CD4-positive, alpha-beta T cell treated with Interferon alpha-2 for 1 hour (primary cell): ENCODE data around the gene SERPINA4.
"Not testable (repeated sequence)": the region's sequence is repeated elsewhere in the genome, so short reads cannot be mapped to it uniquely, and the experiment has no call there.

Experiments
- DNase-seq, 2 donors: peaks; one replicate each; pipeline ENCODE4 v3.0.0-alpha.2; 2020 to 2022

SERPINA4 gene

DNA sequence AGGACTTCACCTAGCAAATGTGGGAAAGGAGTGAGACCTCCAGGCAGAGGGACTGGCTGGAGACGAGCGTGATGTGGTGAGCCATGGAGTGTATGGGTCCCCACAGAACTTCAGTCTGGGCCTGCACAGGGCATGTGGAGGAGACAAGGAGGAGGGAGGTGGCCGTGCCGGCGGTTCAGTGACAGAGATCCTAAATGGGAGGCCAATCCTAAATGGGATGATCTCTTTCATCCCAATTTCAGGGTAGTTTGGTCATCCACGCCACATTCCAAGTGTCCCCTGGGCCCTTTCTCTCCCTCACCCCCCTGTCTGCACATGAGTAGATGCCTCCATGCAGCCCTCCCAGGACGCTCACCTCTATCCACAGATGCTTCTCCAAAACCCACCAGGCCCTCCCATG lies 33.2 kb downstream of the SERPINA4 start:
- no peak for DNase-seq

DNA sequence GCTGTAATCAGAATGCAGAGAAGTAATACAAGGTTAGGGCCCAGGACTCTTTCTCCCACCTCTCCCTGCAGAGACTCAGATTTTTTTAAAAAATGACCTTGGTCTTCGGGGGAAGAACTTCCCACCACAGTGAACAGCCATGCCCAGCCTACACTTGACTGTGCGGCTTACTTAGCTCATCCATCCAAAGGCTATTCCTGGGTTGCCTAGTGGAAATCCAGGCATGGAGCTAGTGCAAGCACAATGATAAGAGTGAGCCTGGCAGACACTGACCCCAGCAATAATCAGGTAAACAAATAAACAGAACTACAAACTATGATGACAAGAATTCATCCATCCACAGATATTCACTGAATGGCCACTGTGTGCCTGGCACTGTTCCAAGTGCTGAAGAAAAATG lies 34.7 kb downstream of the SERPINA4 start:
- DNase-seq = no peak

DNA sequence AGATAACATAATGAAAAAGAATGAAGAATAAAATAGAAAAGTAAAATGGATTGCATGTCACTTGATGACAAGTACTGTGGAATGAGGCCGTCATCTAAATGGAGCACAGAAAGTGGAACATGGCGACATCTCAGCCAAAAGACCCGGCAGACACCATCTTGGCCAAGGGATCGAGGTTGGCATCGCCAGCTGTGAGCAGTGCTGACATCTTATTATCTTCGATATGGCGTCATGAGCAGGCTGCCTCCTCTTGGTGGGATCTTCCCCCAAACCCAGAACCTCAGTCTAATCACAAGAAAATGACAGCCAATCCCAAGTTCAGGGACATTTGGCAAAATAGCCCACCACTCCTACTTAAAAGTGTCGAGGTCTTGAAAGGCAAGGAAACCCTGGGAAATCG lies 35.1 kb downstream of the SERPINA4 start:
- DNase-seq = no peak

DNA sequence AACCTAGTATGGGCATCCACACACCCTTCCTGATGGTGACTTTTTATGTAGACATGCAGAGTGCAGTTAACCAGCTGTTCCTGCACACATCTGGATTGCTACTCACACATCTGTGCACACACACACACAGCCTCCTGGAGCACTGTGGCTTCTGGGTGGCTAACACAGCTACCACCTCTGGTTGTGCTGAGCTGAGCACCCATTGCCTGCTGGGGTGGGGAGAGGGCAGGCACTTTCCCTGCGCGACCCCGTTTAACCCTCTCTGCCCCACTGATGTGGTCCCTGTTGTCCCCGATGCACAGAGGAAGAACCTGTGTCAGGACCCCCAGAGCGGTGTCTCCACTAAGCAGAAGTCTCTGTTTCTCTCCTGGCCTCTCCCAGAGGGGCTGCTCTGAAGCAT lies 36.5 kb downstream of the SERPINA4 start:
- DNase-seq = no peak

DNA sequence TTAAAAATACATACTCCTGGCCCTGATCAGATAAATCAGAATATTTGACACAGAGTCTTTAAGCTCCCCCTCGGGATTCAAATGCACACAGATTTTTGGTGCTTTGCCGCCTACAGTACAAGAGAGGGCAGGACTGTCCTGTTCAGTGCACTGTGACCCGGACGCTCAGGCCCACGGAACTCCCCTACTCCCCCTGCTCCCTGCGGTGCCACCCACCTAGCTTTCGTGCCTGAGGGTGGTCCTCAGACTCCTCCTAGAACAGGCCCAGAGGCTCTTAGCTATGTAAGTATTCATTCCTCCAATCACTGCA lies 37.2 kb downstream of the SERPINA4 start:
- no peak for DNase-seq

DNA sequence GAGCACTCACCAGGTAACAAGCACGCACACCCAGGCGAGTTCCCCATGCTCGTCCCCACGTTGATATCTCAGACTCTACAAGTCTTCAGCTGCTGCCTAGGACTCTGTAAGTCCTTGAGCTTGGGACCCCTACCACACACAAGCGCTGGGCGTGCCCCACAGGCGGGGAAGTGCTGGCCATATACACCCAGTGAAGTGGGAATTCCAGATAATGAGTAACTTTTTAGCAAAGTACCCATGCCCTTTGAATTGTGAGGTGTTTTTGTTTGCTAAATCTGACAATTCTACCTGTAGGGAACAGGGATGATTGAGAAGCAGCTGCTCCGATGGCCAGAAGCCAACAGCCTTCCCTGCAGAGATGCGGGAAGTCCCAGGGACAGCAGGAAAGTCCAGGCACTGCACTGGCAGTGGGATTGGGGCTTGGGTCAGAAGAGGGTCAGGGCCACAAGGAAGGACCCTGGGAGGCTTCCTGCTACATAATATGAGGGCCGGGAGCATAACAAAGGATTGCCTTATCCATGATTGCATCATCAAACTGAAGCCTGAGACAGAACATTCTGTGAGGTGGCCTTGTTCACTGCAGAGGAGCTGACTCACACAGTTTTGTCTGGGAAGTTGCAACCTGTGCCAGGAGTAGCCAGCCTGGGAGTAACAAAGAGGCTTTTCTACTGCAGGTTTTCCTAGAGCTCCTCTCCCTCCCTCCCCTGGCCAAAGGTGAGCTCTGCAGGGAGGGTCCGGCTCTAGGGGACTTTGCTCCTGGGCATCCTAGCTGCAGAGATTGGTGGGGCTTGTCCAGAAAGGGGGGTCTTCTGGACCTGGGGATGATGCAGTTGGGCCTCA lies 37.8 kb downstream of the SERPINA4 start:
- no peak for DNase-seq

DNA sequence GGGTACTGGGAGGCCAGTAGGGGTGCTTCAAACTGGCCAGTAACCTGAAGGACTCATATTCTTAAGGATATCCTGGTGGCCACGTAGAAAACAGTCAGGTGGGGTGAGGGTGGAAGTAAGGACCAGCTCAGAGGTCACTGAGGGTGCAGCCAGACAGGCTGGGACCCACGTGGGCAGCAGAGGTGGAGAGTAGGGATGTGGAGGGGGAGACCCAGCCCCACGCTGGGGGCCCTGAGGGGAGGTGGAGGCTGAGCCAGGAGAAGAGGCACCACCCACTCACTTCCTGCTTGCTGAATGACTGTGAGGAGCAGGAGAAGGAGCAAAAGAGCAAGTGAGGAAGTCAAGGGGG lies 38.4 kb downstream of the SERPINA4 start:
- no peak for DNase-seq

DNA sequence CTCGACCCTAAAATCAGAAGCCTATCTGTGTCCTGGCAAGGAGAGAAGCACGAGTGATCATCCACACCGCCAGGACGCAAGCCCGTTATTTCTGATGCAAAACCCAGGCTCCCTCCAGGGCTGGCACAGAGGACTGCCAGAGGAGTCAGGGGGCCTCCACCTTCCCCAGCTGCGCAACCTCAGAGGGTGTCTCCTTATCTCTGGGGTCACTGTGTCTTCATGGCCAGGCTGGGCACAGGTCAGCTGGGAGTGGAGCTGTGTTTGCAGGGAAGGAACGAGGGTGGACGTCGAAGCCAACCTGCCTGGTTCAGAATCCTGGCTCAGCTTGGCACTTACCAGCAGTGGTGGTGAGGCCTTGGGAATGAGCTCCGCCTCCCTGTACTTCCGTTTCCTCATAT lies 38.9 kb downstream of the SERPINA4 start:
- DNase-seq = no peak

DNA sequence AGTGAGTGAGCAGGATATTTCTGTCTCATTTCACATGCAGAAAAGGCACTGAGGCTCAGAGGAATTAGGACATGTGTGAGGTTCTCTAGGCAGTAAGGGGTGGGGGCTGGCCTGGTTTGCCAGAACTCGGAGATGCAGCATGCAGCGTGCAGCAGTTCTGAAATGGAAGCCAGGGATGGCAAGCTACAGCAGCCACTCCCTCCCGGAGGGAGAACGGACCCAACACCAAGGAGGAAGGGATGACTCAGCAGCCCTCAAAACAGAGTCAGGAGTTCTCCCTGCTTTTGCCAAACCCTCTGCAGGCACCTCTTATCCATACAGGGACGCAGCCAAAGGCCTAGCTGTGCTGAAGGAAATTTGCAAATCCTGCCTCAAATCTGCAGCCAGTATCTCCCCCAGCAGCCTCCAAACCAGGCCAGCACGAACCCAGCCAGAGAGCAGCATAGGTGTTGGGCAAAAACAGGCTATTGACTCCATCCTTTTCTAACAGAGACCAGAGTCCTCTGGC lies 40.7 kb downstream of the SERPINA4 start:
- DNase-seq = no peak

DNA sequence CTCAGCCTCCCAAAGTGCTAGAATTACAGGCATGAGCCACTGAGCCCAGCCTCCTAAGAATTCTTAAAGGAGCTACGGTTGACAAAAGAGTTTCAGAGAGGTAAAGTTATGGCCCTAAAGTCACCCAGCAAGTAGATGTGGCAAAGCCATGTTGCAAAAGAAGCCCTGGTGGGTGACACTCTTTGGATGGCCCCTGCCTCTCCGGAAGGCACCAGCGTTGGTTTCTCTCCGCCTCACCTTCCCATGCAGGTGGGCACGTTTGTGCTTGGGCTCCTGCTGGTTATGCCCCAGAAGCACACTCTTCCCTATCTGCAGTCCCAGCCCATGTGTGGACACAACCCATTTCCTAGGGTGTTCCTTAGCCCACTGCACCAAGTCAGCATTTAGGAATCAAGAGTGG lies 41.5 kb downstream of the SERPINA4 start:
- no peak for DNase-seq

DNA sequence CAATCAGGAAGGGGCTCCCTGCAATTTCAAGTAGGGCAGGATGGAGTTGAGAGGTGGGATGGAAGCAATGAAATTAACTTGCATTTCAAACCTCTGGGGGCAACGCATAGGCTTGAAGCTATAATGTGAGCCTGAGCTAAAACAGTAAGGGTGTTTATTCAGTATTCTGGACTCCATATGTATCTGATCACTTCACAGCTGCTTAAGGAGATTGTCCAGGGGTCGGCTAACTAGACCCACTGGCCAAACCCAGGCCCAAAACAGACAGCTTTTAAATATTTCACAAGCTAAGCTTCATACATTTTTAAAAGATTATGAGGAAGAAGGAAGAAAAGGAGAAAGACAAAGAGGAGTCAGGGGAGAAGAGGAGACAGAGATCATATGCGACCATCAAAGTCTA lies 44.1 kb downstream of the SERPINA4 start:
- DNase-seq = no peak

DNA sequence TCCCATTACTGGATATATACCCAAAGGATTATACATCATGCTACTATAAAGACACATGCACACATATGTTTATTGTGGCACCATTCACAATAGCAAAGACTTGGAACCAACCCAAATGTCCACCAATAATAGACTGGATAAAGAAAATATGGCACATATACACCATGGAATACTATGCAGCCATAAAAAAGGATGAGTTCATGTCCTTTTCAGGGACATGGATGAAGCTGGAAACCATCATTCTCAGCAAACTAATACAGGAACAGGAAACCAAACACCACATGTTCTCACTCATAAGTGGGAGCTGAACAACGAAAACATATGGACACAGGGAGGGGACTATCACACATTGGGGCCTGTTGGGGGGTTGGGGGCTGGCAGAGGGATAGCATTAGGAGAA lies 47.7 kb downstream of the SERPINA4 start:
- not testable (repeated sequence) for DNase-seq

DNA sequence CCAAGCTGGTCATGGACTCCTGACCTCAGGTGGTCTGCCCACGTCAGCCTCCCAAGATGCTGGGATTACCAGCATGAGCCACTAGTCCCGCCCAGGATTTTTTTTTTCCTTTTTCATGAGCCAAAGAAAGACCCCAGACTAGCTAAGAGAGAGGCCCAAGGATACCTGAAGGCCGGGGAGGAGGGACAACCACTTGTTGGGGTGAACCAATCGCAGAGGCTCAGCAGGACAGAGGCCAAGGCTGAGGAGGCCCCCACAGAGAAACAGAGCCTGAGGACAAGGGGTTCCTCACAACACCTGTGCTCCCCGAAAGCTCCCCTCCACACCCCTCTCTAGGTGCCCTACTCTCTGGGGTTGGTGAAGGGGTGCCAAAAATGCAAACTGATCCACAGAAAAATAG lies 49.9 kb downstream of the SERPINA4 start:
- DNase-seq = no peak

DNA sequence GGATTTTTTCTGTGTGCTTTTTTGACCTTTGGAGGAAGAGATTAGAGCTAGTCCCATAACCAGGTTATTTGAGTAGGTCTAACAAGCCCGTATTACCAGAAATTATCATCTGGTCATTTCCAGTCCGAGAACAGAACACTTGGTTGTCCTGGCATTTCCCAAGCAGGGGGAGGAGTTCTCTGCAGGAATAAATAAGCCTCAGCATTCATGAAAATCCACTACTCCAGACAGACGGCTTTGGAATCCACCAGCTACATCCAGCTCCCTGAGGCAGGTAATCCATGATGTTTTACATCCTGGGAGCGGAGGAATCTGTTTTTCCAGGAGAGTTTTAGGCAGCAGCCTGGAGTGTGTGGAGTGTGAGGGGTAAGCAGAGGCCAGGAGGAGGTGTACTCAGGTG lies 50.9 kb downstream of the SERPINA4 start, which contains the start of gene SERPINA3:
Gene SERPINA3 (plus strand): TSS at position 218 of the 400 bp plus-strand sequence. CDS start 2,051 bp downstream, outside the sequence.
- DNase-seq = no peak

DNA sequence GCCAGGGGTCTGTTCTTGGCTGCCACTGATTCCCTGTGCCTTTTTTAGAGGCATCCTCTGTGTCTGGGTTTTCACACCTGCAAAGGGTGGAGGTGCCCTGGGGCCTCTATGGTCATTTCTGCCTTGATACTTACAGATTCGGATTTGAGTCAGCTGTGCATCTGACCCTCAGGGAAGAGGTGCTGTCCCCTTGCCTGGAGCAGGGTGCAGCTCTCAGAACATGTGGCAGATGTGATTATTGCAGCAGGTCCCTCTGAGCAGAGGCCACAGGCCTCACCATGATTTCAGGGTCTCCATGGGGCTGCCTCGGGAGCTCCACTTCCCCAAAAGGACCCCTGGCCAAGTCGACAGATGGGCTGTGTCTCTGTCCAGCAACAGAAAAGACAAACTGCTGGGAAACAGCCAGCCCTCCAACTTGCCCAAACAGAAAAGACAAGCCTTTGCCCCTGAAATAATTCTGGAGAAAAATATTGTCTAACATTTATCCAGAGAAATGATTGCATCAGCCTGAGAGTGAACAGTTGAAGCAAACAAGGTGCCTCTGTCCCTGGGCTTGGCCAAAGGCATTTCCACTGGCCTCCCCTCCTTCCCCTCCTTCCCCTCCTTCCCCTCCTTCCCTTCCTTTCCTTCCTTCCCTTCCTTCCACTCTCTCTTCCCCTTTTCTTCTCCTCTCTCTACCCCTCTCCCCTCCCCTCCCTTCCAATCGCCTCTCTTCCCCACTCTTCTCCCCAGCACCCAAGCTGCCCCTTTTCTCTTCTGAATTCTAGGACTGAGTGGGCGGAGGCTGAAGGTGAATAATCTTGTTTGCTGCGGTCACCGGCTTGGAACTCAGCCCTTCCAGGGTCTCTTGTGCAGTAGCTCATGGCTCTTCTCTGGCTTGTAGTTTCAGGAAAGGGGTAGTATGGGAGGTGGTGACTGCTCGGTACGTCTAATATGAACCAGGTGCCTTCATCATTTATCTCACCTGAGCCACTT lies 51.6 kb downstream of the SERPINA4 start:
- DNase-seq = no peak

DNA sequence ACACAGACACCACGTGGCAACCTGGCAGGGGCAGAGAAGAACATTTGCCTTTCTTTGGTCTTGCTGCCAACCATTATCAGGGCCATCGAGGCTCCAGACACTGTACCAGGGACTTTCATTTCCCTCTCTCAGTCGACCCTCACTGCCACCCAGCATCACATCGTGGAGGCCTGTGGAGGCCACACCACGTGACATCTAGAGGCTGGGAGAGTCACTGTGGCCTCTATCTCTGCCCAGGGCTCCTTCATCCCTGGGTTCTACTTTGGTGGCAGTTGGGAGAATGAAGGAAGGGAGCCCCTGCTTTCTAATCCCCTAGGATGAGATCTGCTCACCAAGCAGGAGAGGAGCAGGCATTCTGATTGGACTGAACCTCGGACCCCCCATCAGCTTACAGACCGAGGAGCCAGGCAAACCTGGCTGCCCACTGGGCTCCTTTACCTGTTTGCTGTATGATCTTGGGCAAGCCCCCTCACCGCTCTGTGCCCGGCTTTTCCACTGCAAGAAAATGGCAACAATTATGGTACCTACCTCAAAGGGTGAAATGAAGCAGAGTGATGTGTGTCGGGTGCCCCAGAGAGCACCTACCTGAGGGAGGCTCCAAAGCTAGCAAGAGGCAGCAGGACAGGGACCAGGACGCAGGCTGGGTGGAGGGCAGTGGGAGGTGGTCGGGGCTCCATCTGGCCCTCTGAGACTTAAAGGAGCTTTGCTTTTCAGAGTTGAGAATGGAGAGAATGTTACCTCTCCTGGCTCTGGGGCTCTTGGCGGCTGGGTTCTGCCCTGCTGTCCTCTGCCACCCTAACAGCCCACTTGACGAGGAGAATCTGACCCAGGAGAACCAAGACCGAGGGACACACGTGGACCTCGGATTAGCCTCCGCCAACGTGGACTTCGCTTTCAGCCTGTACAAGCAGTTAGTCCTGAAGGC lies 52.7 kb downstream of the SERPINA4 start:
- DNase-seq = no peak

DNA sequence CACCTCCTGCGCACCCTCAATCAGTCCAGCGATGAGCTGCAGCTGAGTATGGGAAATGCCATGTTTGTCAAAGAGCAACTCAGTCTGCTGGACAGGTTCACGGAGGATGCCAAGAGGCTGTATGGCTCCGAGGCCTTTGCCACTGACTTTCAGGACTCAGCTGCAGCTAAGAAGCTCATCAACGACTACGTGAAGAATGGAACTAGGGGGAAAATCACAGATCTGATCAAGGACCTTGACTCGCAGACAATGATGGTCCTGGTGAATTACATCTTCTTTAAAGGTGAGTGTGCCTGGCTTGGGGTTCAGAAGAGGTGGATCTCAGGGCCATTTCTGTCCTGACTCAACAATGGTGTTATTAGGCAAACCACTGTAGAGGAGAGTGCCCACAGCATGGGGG lies 53.6 kb downstream of the SERPINA4 start:
- DNase-seq = no peak

DNA sequence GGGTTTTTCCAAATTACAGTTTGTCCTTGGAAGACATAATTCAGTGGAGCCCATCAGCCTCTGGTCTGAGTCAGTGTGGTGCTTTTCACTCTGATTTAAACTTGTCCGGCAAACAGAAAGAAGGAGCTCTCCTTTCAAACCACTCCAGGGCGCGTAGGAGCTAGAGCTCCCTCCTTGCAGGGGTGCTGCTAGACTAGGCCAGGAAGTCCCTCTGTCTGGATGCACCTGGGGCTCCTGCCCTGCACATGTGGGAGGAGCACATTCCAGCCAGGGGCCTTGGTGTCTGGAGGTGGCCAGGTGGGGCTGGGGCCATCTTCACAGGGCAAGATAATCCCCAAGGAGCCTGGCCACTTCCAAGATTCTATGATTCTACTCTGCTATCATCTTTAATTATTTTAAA lies 54.0 kb downstream of the SERPINA4 start:
- no peak for DNase-seq

DNA sequence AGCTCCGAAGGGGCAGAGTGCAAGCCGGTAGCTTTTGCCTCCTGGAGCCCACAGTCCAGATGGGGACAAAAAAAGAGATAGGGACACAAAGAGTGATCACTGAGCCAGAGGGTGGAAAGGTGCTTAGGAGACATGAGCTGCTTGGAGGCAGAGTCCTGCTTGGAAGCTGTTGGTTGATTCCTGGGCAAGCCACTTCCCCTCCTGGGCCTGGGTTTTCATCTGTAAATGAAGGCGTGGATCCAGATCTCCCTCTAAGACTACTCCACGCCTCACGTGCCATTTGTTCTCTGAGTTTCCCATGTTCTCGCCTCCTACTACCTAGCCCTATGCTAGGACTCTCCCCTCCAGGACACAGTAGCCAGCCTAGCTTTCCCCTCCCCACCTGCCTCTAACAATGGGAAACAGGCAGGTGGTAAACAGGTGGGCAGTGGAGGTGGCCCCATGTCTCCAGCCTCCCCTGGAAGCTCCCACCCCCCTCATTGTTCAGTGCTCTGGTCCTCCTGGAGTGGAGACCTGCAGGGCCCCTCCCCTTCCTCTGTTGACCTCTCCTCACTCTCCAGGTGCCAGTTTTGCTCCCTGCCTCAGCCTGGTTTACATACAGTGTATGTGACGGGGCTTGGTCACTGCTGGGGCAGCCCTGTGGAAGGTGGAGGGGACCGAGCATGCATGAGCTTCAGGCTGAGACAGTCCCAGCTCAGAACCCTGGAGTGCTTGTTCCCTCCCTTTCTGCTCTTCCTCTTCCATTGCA lies 54.8 kb downstream of the SERPINA4 start:
- no peak for DNase-seq

DNA sequence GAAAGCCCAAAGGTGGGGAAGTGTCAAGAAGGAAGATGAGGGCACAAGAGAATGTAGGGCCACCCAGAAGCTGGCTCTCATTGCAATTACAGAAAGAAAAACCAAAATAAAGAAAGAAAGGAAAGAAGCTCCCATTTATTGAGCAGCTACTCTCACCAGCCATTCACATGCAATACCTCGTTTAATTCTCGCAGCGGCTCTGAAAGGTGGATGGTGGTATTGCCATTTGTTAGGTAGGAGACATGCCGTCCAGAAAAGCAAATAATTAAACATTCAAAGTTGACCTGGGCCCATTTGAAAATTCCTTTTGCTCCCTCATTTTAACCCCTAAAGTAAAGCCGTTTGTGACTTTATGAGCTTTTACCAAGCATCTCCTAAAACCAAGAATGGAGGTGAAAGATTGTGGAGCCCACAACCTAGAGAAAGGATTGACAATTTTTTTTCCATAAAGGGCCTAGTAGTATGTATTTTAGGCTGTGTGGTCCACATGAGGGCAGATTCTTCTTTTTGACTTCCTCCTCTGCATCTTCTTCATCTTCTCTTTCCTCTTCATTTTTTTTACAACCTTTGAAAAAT lies 56.2 kb downstream of the SERPINA4 start:
- DNase-seq = no peak

DNA sequence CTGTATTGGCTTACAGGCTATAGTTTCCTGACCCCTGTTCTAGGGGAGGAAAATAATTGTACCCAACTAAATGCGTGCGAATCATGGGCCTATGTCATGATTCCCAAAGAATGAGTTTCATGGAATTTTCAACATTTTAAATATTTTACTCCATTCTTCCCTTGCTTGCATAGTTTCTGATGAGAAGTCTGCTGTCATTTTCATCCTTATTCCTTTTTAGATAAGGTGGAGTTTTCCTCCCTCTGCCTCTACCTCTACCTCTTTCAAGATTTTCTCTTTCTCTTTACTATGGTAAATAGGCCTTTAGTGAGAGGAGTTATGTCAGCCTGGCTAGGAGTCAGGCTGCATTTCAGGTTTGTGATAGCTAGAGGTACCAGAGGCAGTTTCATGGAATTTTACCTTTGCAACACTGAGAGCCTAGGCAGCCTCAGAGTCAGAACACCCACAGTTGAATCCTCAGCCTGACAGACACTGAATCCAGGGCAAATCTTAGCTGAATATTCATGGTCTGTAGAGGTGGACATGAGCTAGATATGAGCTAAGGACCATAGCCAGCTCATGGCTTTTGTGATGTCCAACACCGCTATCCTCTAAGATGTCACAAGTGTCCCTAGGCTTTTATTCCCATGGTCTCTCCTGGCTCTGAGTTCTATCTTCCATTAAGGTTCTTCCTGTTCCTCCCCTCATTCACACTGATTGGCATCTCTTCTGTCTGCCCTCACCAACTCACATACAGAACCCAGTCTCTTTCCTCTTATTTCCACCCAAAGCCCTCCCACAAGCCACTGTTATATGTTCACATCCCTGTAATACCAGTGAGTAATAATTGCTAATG lies 57.0 kb downstream of the SERPINA4 start:
- no peak for DNase-seq
